Putamen (tissue), 1 donor: ENCODE data around the gene CACNA1H.

Source experiments
- DNase-seq: peaks from one replicate; pipeline ENCODE4 v3.0.0-alpha.2; 2016; ENCODE audit warnings: low spot score

Gene CACNA1H

GRCh38 chr16:1158456-1159324, 5.8 kb downstream of the CACNA1H start:
- DNase-seq = no peak

DNA sequence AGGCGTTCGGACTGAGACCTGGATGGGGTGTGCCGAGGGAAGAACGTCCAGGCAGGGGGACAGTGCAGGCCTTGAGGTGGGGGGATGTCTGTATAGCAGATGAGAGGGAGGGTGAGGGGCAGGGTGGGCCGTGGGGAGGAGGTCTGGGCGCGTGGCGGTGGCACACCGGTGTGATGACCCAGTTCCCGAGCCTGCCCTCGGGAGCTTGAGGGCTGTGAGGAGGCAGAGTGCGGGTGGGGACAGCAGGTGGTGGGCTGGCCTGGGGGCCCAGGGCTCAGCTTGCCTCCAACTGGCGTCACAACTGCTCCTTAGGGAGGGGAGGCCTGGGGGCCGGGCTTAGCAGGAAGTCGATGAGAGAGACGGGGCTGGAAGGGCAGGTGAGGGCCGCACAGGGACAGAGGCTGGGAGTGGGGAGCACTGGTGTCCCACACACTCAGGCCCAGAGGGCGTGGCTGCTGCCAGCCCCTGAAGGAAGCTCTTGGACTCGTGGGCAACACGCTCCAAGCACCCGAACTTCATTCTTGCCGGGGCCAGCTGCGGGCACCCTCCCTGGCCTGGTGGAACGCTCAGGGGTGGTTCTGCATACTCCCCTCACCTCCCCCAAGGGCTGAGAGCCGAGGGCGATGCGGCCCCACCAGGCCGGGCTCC, 6.5 kb downstream of the CACNA1H start:
- no peak for DNase-seq

DNA sequence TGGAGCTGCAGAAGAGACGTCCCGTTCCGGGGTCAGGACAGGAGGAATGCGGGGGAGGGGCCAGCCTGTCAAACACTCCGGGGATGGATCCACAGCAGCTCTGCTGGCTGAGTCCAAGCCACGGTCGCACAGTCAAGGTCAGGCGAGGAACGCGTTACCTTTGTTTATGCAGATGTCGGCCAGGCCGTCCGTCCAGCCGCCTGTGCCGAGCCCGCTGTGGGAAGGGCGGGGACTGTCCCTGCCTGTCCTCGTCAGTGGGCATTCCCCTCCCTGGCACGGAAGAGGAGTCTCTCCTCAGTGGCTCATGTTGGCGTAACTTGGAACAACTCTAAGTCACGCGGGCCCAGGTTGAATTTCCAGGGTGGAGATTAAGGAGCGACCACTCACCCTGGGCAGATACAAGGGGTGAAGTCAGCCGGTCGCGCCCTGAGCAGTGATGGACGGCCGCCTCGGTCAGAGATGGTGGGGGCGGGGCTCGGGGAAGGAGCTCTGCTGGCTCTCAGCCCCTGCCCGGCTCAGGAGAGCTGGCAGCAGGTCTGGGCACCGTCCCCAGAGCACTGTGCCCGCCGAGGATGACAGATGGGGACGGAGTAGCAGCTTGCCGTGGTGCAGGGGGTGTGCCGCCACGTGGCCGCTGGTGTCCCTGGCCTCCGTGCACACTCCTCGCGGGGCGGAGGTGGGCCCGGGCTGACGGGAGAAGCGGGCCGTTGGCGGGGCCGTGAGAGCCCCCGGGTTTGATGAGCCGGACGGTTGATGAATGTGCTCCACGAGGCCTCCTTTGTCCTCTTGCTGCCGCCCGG, 7.3 kb downstream of the CACNA1H start:
- no peak for DNase-seq

GRCh38 chr16:1160773-1161348, 8.0 kb downstream of the CACNA1H start:
- DNase-seq = no peak

GRCh38 chr16:1162701-1163566, 10.0 kb downstream of the CACNA1H start:
- no peak for DNase-seq

DNA sequence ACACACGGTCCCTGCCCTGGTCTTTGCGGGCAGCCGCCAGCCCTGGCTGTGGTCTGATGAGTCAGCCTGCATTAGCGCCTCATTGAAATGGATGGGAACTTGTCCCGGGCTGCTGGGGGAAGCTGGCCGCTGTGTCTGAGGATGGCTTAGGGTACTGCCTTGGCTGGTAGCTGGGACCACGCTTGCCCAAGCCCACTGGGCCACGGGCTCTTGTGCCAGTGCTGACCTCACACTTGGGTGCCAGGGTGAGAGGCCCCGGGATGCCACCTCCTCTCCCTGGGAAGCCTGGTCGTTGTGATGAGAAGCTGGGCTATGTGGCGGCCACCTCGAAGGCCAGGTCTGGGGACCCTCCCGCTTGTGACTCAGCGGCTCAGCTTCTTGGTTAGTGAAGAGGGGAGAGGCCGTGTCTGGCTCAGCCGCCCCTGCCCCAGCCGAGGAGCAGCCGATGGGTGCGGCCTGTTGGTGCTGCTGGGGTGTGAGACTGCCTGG, 10.7 kb downstream of the CACNA1H start:
- no peak for DNase-seq

GRCh38 chr16:1164382-1164781, 11.5 kb downstream of the CACNA1H start:
- no peak for DNase-seq

DNA sequence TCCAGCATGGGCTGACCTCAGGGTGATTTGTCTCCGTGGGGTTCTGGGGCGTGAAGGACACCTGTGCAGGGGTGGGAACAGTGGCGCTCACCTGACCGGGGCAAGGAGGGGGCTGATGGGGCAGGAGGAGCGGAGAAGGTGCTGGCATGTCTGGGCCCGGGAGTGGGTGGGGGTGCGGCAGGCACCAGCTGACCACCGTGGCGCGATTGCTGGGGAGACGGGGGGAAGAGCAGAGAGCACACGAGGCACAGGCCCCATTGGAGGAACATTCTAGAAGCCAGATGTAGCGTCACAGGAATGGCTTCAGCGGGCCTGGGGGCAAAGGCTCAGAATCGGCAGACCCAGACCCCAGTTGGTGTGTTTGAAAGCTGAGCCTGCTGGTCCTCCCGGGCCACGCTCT, 12.1 kb downstream of the CACNA1H start:
- DNase-seq = no peak

GRCh38 chr16:1165511-1165910, 12.6 kb downstream of the CACNA1H start:
- DNase-seq = no peak

- DNase-seq = peak; percentile 76
Observed at GRCh38 chr16:1167276-1168107, 14.6 kb downstream of the CACNA1H start.

DNA sequence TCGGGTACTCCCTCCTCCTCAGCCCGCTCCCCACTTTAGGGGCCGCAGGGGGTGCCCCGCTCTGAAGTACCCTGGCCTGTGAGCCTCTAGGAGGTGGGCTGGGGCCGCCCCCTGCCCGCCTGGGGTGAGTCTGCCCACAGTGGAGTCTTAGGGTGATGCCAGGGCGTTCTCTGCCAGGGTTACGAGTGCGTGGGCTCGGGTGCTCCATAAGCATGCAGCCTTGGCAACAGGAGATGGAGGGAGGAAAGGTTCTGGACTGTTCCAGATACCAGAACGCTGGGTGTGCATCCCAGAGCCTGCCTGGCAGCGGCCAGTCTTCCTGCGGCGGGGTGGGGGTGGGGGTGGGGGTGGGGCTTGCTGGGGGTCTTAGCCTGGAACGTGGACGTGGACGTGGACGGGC, 15.9 kb downstream of the CACNA1H start:
- DNase-seq = no peak

- DNase-seq = no peak
Observed at GRCh38 chr16:1169285-1170075, 16.6 kb downstream of the CACNA1H start.

- DNase-seq = no peak
Observed at GRCh38 chr16:1170076-1170418, 17.1 kb downstream of the CACNA1H start.

DNA sequence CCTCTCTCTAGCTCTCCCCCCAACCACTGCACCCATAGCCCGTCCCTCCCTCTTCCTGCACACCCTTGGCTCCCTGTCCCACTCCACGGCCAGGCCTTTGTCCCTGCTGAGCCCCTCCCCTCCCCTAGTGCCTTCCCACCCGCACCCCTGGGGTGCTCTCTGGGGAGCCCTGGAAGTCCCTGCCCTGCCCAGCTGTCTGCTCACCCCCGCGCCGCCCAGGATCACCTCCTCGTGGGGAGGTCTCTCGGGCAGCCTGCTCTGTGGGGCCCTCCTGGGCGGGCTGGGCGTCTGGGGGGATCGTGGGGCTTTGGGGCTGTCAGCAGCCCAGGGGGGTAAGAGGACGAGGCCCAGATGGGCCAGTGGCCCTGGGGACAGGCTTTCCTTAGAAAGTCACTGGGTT, 18.1 kb downstream of the CACNA1H start:
- no peak for DNase-seq

- no peak for DNase-seq
Observed at GRCh38 chr16:1171854-1172428, 19.0 kb downstream of the CACNA1H start.

GRCh38 chr16:1172651-1173050, 19.7 kb downstream of the CACNA1H start:
- DNase-seq = no peak

- no peak for DNase-seq
Observed at GRCh38 chr16:1173788-1174451, 21.0 kb downstream of the CACNA1H start.

DNA sequence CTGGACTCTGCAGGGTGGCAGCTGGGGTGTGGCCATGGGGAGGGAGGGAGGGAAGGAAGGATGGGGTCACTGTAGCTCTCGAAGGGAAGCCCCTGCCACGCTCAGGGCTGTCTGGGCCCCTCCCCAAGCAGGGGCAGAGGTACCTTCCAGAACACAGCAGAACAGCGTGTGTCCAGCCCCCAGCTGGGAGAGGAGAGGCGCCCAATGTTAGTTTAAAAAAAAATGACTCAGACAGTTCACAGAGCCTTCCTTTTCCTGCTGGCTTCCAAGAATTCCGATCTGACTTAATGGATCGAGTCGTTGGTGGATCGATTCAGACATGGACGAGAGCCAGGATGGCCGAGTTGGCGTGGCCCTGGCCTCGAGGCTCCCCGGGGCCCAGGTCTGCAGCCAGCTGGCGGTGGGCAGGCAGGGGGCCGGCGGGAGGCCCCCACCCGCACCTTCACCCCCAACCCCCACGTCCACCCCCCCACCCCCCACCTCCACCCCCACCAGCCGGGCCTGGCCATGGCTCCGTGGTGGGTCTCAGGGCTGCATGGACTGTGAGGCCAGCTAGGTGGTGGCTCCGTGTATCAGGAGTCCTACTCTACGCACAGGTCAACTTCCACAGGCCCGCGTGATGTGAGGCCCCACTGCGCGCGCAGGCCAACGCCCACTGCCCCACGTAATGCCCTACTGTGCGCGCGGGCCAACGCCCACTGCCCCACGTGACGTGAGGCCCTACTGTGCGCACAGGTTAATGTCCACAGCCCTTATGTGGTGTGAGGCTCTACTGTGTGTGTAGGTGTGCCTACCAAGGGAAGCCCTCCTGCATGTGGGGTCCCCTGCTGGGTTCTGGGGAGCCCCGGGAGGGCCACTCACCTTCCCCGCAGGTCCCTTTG, 21.8 kb downstream of the CACNA1H start:
- DNase-seq = no peak
